Measurements from ENCODE around the gene ME1.

Gene ME1

GRCh38 chr6:83190626-83191025, 240.2 kb downstream of the ME1 start:
- no peak for DNase-seq (ENCODE audit: low read depth in 2 of 2)

- DNase-seq (ENCODE audit: low read depth in 2 of 2), result no peak
Measured at GRCh38 chr6:83188501-83188900, 242.3 kb downstream of the ME1 start.

GRCh38 chr6:83185096-83185495, 245.8 kb downstream of the ME1 start:
- DNase-seq (ENCODE audit: low read depth in 2 of 2), result no peak

- no peak for DNase-seq (ENCODE audit: low read depth in 2 of 2)
Measured at GRCh38 chr6:83183082-83183828, 247.6 kb downstream of the ME1 start.

- no peak for DNase-seq (ENCODE audit: low read depth in 2 of 2)
Measured at GRCh38 chr6:83182114-83182513, 248.7 kb downstream of the ME1 start.

GRCh38 chr6:83180426-83180950, 250.4 kb downstream of the ME1 start:
- DNase-seq (ENCODE audit: low read depth in 2 of 2), result no peak

GRCh38 chr6:83176246-83176645, 254.6 kb downstream of the ME1 start:
- DNase-seq (ENCODE audit: low read depth in 2 of 2), result no peak

- DNase-seq (ENCODE audit: low read depth in 2 of 2), result no peak
Measured at GRCh38 chr6:83169511-83169910, 261.3 kb downstream of the ME1 start.

- DNase-seq (ENCODE audit: low read depth in 2 of 2), result no peak
Measured at GRCh38 chr6:83169106-83169505, 261.7 kb downstream of the ME1 start.

GRCh38 chr6:83168556-83168955, 262.3 kb downstream of the ME1 start:
- DNase-seq (ENCODE audit: low read depth in 2 of 2), result no peak

GRCh38 chr6:83167726-83168278, 263.0 kb downstream of the ME1 start:
- DNase-seq (ENCODE audit: low read depth in 2 of 2), result no peak

Data from stimulated activated CD4-positive, alpha-beta T cell treated with anti-CD3 and anti-CD28 coated beads, Interleukin-15, amount 100 ng/mL, for 48 hours (primary cell).